Measurements from ENCODE around the gene ZBTB7B. TPM values are rescaled to one million over a fixed set of nuclear protein-coding genes. Genes with fewer than 3 reads are reported as not detected.
A peak's percentile ranks its signal among the peaks of the same experiment; 100 is the strongest.

ZBTB7B gene
- total RNA-seq, 1 donor from 2014 or later: 80.4 TPM

GRCh38 chr1:154956544-154956941 is 46.1 kb upstream of the ZBTB7B start:
- Histone ChIP-seq H3K27ac (peak overlapping the region; percentile 85), H3K4me3 (peak overlapping the region; percentile 83), H3K9me3 (no peaks in the 10 kb centered on the region), H3K27me3 (no peaks in the 10 kb centered on the region), H3K36me3 (peaks cover 15% of the 10 kb centered on the region), H3K4me1 (peaks cover 51% of the 10 kb centered on the region)
- DNase-seq: no peak
- TF ChIP-seq, protein P1, sequence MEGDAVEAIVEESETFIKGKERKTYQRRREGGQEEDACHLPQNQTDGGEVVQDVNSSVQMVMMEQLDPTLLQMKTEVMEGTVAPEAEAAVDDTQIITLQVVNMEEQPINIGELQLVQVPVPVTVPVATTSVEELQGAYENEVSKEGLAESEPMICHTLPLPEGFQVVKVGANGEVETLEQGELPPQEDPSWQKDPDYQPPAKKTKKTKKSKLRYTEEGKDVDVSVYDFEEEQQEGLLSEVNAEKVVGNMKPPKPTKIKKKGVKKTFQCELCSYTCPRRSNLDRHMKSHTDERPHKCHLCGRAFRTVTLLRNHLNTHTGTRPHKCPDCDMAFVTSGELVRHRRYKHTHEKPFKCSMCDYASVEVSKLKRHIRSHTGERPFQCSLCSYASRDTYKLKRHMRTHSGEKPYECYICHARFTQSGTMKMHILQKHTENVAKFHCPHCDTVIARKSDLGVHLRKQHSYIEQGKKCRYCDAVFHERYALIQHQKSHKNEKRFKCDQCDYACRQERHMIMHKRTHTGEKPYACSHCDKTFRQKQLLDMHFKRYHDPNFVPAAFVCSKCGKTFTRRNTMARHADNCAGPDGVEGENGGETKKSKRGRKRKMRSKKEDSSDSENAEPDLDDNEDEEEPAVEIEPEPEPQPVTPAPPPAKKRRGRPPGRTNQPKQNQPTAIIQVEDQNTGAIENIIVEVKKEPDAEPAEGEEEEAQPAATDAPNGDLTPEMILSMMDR (IDR thresholded peaks at IDR 0.05): no peak
- intact Hi-C loops (cut with DNase I): no loop called here
- no peak for ATAC-seq

DNA sequence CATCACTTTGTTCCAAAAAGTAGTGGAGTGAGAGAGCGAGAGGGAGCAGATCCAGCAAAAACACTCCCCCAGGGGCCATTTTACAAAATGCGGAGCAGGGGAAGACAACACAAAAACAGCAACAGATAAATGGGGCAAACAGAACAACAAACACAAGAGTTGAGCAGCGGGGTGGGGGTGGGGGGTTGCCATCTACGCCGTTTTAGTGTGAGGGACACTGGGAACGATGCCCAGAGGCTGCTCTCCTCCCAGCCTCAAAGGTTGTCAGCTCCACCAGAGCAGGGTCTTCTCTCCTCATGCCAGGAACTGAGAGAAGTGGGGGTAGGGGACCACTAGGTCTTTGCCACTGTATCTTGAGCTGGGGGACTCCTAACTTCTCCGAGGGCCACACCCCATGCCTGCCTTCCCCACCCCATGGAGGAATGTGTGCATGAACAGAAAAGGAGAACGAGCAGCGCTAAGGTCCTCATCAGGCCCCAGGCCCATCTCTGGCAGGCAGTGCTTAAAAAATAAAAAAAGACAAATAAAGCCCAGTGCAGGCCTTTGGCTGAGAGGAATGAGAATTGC is 45.4 kb upstream of the ZBTB7B start:
- no peaks in the 10 kb centered on the region for H3K9me3 ChIP-seq
- ATAC-seq: no peak
- H3K4me3 ChIP-seq: no peak overlapping the region
- no peak overlapping the region for H3K27ac ChIP-seq
- intact Hi-C loops (cut with DNase I): no loop called here
- TF ChIP-seq, protein P1 (IDR thresholded peaks at IDR 0.05): no peak
- no peak for DNase-seq
- no peaks in the 10 kb centered on the region for H3K27me3 ChIP-seq
- peaks cover 51% of the 10 kb centered on the region for H3K4me1 ChIP-seq
- peaks cover 13% of the 10 kb centered on the region for H3K36me3 ChIP-seq

- intact Hi-C loops (cut with DNase I): no loop called here
- no peak for DNase-seq
- Histone ChIP-seq H3K27ac (no peak overlapping the region), H3K9me3 (no peaks in the 10 kb centered on the region), H3K36me3 (peaks cover 13% of the 10 kb centered on the region), H3K4me1 (peaks cover 53% of the 10 kb centered on the region), H3K4me3 (no peak overlapping the region), H3K27me3 (no peaks in the 10 kb centered on the region)
- no peak for ATAC-seq
- TF ChIP-seq, protein P1 (IDR thresholded peaks at IDR 0.05): no peak
These were observed 44.6 kb upstream of the ZBTB7B start for GRCh38 chr1:154958036-154958435.

- intact Hi-C loops (cut with DNase I): no loop called here
- ATAC-seq (no peak), DNase-seq (peak; percentile 61)
- Histone ChIP-seq H3K27me3 (no peaks in the 10 kb centered on the region), H3K27ac (no peak overlapping the region), H3K4me3 (no peak overlapping the region), H3K9me3 (no peaks in the 10 kb centered on the region), H3K36me3 (peaks cover 20% of the 10 kb centered on the region), H3K4me1 (peaks cover 45% of the 10 kb centered on the region)
- TF ChIP-seq, protein P1 (IDR thresholded peaks at IDR 0.05): no peak
These were observed 43.7 kb upstream of the ZBTB7B start for GRCh38 chr1:154958681-154959425.

DNA sequence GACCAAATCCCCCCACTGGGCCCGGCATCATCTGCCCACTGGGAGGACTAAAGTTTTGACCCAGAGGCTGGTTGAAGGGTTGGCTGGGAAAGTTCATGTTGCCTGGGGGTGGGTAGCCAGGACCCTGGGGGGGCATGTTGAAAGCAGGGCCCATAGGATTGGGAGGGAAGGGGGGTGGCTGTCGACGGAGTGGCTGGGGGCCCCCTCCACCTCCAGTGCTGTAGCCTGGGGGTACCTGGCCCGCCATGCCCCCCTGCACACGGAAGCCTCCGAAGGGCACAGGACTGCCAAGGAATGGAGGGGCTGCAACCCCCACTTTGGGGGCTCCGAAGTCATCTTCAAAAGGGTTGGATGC is 43.2 kb upstream of the ZBTB7B start:
- Histone ChIP-seq H3K9me3 (no peaks in the 10 kb centered on the region), H3K4me1 (peaks cover 40% of the 10 kb centered on the region), H3K27ac (no peak overlapping the region), H3K27me3 (no peaks in the 10 kb centered on the region), H3K4me3 (no peak overlapping the region), H3K36me3 (peaks cover 23% of the 10 kb centered on the region)
- TF ChIP-seq, protein P1 (IDR thresholded peaks at IDR 0.05): no peak
- intact Hi-C loops (cut with DNase I): no loop called here
- DNase-seq (no peak), ATAC-seq (no peak)
